ENCODE results near the gene FRMPD3. TPM values are rescaled to one million over a fixed set of nuclear protein-coding genes. Genes with fewer than 3 reads are reported as not detected.

Gene FRMPD3
- polyA plus RNA-seq, 1 donor (not counting 4 experiments of a cell fraction or from before 2014, with no cell fraction given): not detected

DNA sequence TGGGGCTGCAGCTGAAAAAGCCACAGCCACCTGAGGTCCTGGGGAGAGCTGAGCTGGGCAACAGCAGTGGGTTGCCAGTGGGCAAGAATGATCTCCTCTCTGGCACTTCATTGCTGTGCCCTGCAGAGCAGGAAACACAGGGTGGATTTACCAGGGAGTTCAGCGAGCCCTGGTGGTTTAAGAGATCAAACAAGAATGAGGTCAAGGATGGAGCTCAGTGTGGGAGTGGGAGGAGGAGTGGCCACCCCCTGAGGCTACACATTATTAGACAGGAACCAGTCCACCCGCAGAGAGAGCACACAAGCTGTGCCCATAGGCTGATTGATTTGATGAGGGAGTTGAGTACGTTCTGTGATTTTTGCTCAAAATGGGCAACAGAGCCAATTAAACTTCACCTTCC lies 47.3 kb downstream of the FRMPD3 start:
- Histone ChIP-seq H3K27me3 (ENCODE audit: control insufficient read depth, extremely low read depth, insufficient read depth, low read length) (peaks cover 15% of the 10 kb centered on the region), H3K27ac (ENCODE audit: control insufficient read depth, insufficient read depth, low read length) (no peak overlapping the region), H3K36me3 (ENCODE audit: control insufficient read depth in 2 of 2, extremely low read depth in 1 of 2, insufficient read depth in 2 of 2, low read length in 2 of 2) (no peaks in the 10 kb centered on the region), H4K20me1 (ENCODE audit: control insufficient read depth, extremely low read depth, insufficient read depth, low read length) (no peaks in the 10 kb centered on the region), H3K4me1 (ENCODE audit: control insufficient read depth, extremely low read depth, insufficient read depth, low read length) (no peaks in the 10 kb centered on the region), H3K9me3 (ENCODE audit: control insufficient read depth, low read depth, low read length) (no peaks in the 10 kb centered on the region), H3K9me1 (ENCODE audit: control insufficient read depth, extremely low read depth, insufficient read depth, low read length) (no peaks in the 10 kb centered on the region), H3K4me2 (ENCODE audit: control insufficient read depth, extremely low read depth, insufficient read depth, low read depth, low read length) (no peak overlapping the region), H2AFZ (ENCODE audit: control insufficient read depth, low read length) (no peak overlapping the region), H3K9ac (ENCODE audit: control insufficient read depth, extremely low read depth, insufficient read depth, low read length) (no peak overlapping the region), H3K79me2 (ENCODE audit: control insufficient read depth, insufficient read depth, low read length) (no peaks in the 10 kb centered on the region), H3K4me3 (ENCODE audit: control insufficient read depth in 2 of 3, extremely low read depth in 1 of 3, insufficient read depth in 2 of 3, low read depth in 1 of 3, low read length in 3 of 3) (no peak overlapping the region)
- FAIRE-seq (no peak), DNase-seq (ENCODE audit: low read depth, low spot score) (no peak)
- no peak for TF ChIP-seq EZH2 (IDR thresholded peaks at IDR 0.05; ENCODE audit: low read length)
- TF ChIP-seq, protein P1, sequence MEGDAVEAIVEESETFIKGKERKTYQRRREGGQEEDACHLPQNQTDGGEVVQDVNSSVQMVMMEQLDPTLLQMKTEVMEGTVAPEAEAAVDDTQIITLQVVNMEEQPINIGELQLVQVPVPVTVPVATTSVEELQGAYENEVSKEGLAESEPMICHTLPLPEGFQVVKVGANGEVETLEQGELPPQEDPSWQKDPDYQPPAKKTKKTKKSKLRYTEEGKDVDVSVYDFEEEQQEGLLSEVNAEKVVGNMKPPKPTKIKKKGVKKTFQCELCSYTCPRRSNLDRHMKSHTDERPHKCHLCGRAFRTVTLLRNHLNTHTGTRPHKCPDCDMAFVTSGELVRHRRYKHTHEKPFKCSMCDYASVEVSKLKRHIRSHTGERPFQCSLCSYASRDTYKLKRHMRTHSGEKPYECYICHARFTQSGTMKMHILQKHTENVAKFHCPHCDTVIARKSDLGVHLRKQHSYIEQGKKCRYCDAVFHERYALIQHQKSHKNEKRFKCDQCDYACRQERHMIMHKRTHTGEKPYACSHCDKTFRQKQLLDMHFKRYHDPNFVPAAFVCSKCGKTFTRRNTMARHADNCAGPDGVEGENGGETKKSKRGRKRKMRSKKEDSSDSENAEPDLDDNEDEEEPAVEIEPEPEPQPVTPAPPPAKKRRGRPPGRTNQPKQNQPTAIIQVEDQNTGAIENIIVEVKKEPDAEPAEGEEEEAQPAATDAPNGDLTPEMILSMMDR (optimal IDR thresholded peaks at IDR 0.05 in 1 of 3, IDR thresholded peaks at IDR 0.05 in 1 of 3, conservative IDR thresholded peaks at IDR 0.05 in 1 of 3; ENCODE audit: extremely low read depth in 1 of 3, insufficient read depth in 2 of 3, low read length in 3 of 3): no peak
- dilution Hi-C loops (cut with MboI; ENCODE audit: extremely low pct_ligation_motif_present, low sequenced_read_pairs): no loop called here

Other genes starting within 250 kb of the FRMPD3 start
- gene NUP62CL, start 243.2 kb upstream of the FRMPD3 start, polyA plus RNA-seq: 1.2 to 2.6 TPM (median 1.6 TPM) in 3 replicates
- gene DNAAF6, start 243.0 kb upstream of the FRMPD3 start, polyA plus RNA-seq: not detected in 3 replicates
- 34.0 to 48.4 TPM (median 39.5 TPM) in 3 replicates for gene PRPS1, start 178.9 kb downstream of the FRMPD3 start, polyA plus RNA-seq